ENCODE measurements around the gene FGF4. TPM values are rescaled to one million over a fixed set of nuclear protein-coding genes. Genes with fewer than 3 reads are reported as not detected.

The FGF4 gene
- total RNA-seq, 2 donors from 2014 or later: not detected

GRCh38 chr11:69799582-69799981 is 24.4 kb upstream of the FGF4 start:
- H3K9ac ChIP-seq (ENCODE audit: low read depth in 2 of 2, low read length in 2 of 2): no peak overlapping the region
- no peak overlapping the region for H3K27ac ChIP-seq
- TF ChIP-seq CTCF (IDR thresholded peaks at IDR 0.05): no peak
- H3K4me1 ChIP-seq: no peaks in the 10 kb centered on the region
- H3K27me3 ChIP-seq: no peaks in the 10 kb centered on the region
- intact Hi-C loops (cut with DNase I): no loop called here
- no peaks in the 10 kb centered on the region for H3K9me3 ChIP-seq
- no peak overlapping the region for H3K4me3 ChIP-seq
- H3K36me3 ChIP-seq: no peaks in the 10 kb centered on the region
- DNase-seq: peak; percentile 23

- no peaks in the 10 kb centered on the region for H3K36me3 ChIP-seq
- no peak overlapping the region for H3K27ac ChIP-seq
- no peaks in the 10 kb centered on the region for H3K27me3 ChIP-seq
- no peak overlapping the region for H3K4me3 ChIP-seq
- intact Hi-C loops (cut with DNase I): no loop called here
- H3K9me3 ChIP-seq: no peaks in the 10 kb centered on the region
- DNase-seq: no peak
- TF ChIP-seq CTCF (IDR thresholded peaks at IDR 0.05): no peak
- no peak overlapping the region for H3K9ac ChIP-seq (ENCODE audit: low read depth in 2 of 2, low read length in 2 of 2)
- no peaks in the 10 kb centered on the region for H3K4me1 ChIP-seq
These were observed 24.0 kb upstream of the FGF4 start for GRCh38 chr11:69799097-69799496.

GRCh38 chr11:69797737-69798528 is 22.8 kb upstream of the FGF4 start:
- Histone ChIP-seq H3K9ac (ENCODE audit: low read depth in 2 of 2, low read length in 2 of 2) (no peak overlapping the region), H3K27ac (no peak overlapping the region), H3K4me3 (no peak overlapping the region), H3K27me3 (no peaks in the 10 kb centered on the region), H3K36me3 (no peaks in the 10 kb centered on the region), H3K4me1 (no peaks in the 10 kb centered on the region), H3K9me3 (no peaks in the 10 kb centered on the region)
- intact Hi-C loops (cut with DNase I): no loop called here
- no peak for TF ChIP-seq CTCF (IDR thresholded peaks at IDR 0.05)
- no peak for DNase-seq

- no peak overlapping the region for H3K4me3 ChIP-seq
- H3K27ac ChIP-seq: no peak overlapping the region
- H3K4me1 ChIP-seq: no peaks in the 10 kb centered on the region
- no peaks in the 10 kb centered on the region for H3K27me3 ChIP-seq
- H3K9ac ChIP-seq (ENCODE audit: low read depth in 2 of 2, low read length in 2 of 2): no peak overlapping the region
- intact Hi-C loops (cut with DNase I): no loop called here
- no peak for DNase-seq
- no peaks in the 10 kb centered on the region for H3K36me3 ChIP-seq
- H3K9me3 ChIP-seq: no peaks in the 10 kb centered on the region
- TF ChIP-seq CTCF (IDR thresholded peaks at IDR 0.05): no peak
These were observed 22.0 kb upstream of the FGF4 start for GRCh38 chr11:69797156-69797555.

- no peak for TF ChIP-seq CTCF (IDR thresholded peaks at IDR 0.05)
- H3K4me1 ChIP-seq: no peaks in the 10 kb centered on the region
- H3K27ac ChIP-seq: no peak overlapping the region
- H3K4me3 ChIP-seq: no peak overlapping the region
- H3K27me3 ChIP-seq: no peaks in the 10 kb centered on the region
- H3K9ac ChIP-seq (ENCODE audit: low read depth in 2 of 2, low read length in 2 of 2): no peak overlapping the region
- intact Hi-C loops (cut with DNase I): no loop called here
- DNase-seq: no peak
- H3K9me3 ChIP-seq: no peaks in the 10 kb centered on the region
- H3K36me3 ChIP-seq: no peaks in the 10 kb centered on the region
These were observed 20.9 kb upstream of the FGF4 start for GRCh38 chr11:69796063-69796462.
